K562 (cell line): ENCODE results near the gene ACSS1. TPM values are rescaled to one million over a fixed set of nuclear protein-coding genes. Genes with fewer than 3 reads are reported as not detected.

ENCODE experiments used
- ATAC-seq: fragments of 200-7000 bp; cut with Tn5 transposase; 3 replicates; pipeline ENCODE4 v1.9.1; 2020; ENCODE audit warnings: moderate library complexity
- BruUV-seq: library from RNA; stranded (reverse); fragments of 400-500 nt; replicated peaks from 2 replicates; lab custom pipeline; 2021; lab: Mats Ljungman, UMichigan
- CTCF ChIA-PET: fragments of 300-600 bp; formaldehyde crosslinking; extraction: SDS; loops from one replicate; lab custom pipeline; 2021; ENCODE audit warnings: low intra/inter-chr PET ratio; lab: Yijun Ruan, JAX
- POLR2A ChIA-PET: fragments of 300-600, 350-650 bp; sonication (Branson Sonifier 250); formaldehyde crosslinking; extraction: SDS; loops from one replicate; lab custom pipeline; 2021; ENCODE audit warnings: antibody characterized with exemption, inconsistent platforms; lab: Yijun Ruan, JAX
- DNase-seq, 4 experiments: peaks; one replicate each; pipeline versions ENCODE4 v3.0.0 to v3.0.0-alpha.2; 2011 to 2018; ENCODE audit warnings: low spot score in 3 of 4, mixed read lengths in 3 of 4; ENCODE audit errors: extremely low read depth in 1 of 4
- FAIRE-seq: peaks from 2 replicates; lab custom pipeline; 2011; peaks lifted over from hg19 to GRCh38; lab: Jason Lieb, UNC
- H2AFZ ChIP-seq: 2 replicates; pipeline ENCODE4 v1.6.0; 2011; ENCODE audit warnings: low read depth, low read length, control low read depth, inconsistent platforms
- H3K27ac ChIP-seq: fragments of 200-600 bp; 3 replicates; pipeline ENCODE4 v1.8.0; 2011; ENCODE audit warnings: low read depth, mild to moderate bottlenecking, control low read depth, inconsistent platforms, low read length, moderate library complexity, mixed read lengths; ENCODE audit errors: extremely low read depth
- H3K27me3 ChIP-seq, 2 experiments: fragments of 300-600 bp in 1 of 2; 2 replicates in 1 of 2; 3 replicates in 1 of 2; pipeline versions ENCODE4 v1.6.0 to v1.8.0; 2011; ENCODE audit warnings: inconsistent platforms in 2 of 2, low read length in 2 of 2, mild to moderate bottlenecking in 1 of 2, mixed read lengths in 1 of 2, moderate library complexity in 1 of 2; ENCODE audit not compliant: control insufficient read depth in 2 of 2, insufficient read depth in 2 of 2
- H3K36me3 ChIP-seq: fragments of 300-600 bp; 3 replicates; pipeline ENCODE4 v1.8.0; 2011; ENCODE audit warnings: mild to moderate bottlenecking, low read length, inconsistent platforms; ENCODE audit not compliant: control insufficient read depth, insufficient read depth
- H3K4me1 ChIP-seq, 2 experiments: fragments of 200-600 bp in 1 of 2; replicated peaks in 1 of 2; 2 replicates in 1 of 2; 3 replicates in 1 of 2; pipeline versions ENCODE4 v1.5.1 to v1.8.0; 2011; ENCODE audit warnings: inconsistent platforms in 2 of 2, low read length in 2 of 2, mild to moderate bottlenecking in 1 of 2, mixed read lengths in 1 of 2, moderate library complexity in 1 of 2; ENCODE audit not compliant: control insufficient read depth in 2 of 2, insufficient read depth in 2 of 2
- H3K4me2 ChIP-seq: 2 replicates; pipeline ENCODE4 v1.6.1; 2011; ENCODE audit warnings: low read length, control low read depth, inconsistent platforms, mixed read lengths; ENCODE audit not compliant: insufficient read depth
- H3K4me3 ChIP-seq: fragments of 200-600 bp; sonication (generic), shearing (Covaris generic); 2 replicates; pipeline ENCODE4 v1.5.1; 2016; ENCODE audit warnings: control low read depth, inconsistent platforms
- H3K79me2 ChIP-seq: fragments of 200-600 bp; 3 replicates; pipeline ENCODE4 v1.8.0; 2011; ENCODE audit warnings: low read length, inconsistent platforms; ENCODE audit not compliant: control insufficient read depth, insufficient read depth
- H3K9ac ChIP-seq, 2 experiments: 2 replicates each; pipeline versions ENCODE4 v1.6.0 to v1.6.1; 2011; ENCODE audit warnings: low read depth in 2 of 2, low read length in 2 of 2, control low read depth in 1 of 2, inconsistent platforms in 1 of 2, mild to moderate bottlenecking in 1 of 2, mixed read lengths in 1 of 2; ENCODE audit not compliant: insufficient read depth in 1 of 2
- H3K9me1 ChIP-seq: one replicate; pipeline ENCODE4 v1.6.0; 2011; ENCODE audit warnings: inconsistent platforms, mild to moderate bottlenecking, low read length, moderate library complexity; ENCODE audit not compliant: control insufficient read depth, insufficient read depth
- H3K9me3 ChIP-seq: replicated peaks from 2 replicates; pipeline ENCODE4 v1.5.1; 2011; ENCODE audit warnings: low read depth, low read length, inconsistent platforms; ENCODE audit not compliant: control insufficient read depth, insufficient read depth
- H4K20me1 ChIP-seq: replicated peaks from 2 replicates; pipeline ENCODE4 v1.6.1; 2011; ENCODE audit warnings: low read length, inconsistent platforms, mixed read lengths; ENCODE audit not compliant: control insufficient read depth, insufficient read depth
- CBX3 ChIP-seq, 2 experiments: IDR thresholded peaks; 1 replicate in 1 of 2; 2 replicates in 1 of 2; pipeline ENCODE4 v1.6.1; 2012; ENCODE audit warnings: inconsistent platforms in 2 of 2, low read length in 2 of 2, borderline replicate concordance in 1 of 2, control low read depth in 1 of 2
- CTCF ChIP-seq, 3 experiments: IDR thresholded peaks in 2 of 3; conservative IDR thresholded peaks in 1 of 3; 2 replicates each; pipeline ENCODE4 v1.5.1; 2011 to 2012; ENCODE audit warnings: low read length in 3 of 3, mild to moderate bottlenecking in 3 of 3, control low read depth in 2 of 3, improper control_type of control experiment in 1 of 3, inconsistent platforms in 1 of 3, low read depth in 1 of 3, mixed read lengths in 1 of 3, moderate library complexity in 1 of 3; ENCODE audit not compliant: insufficient read depth in 2 of 3
- DDX20 ChIP-seq: fragments of 450-650 bp; IDR thresholded peaks from 2 replicates; pipeline ENCODE4 v1.6.1; 2016; ENCODE audit warnings: missing genetic modification characterization, low read depth, mild to moderate bottlenecking, missing compliant biosample characterization, moderate library complexity
- ELF2 ChIP-seq: fragments of 250-450 bp; sonication (Bioruptor Pico); IDR thresholded peaks from 2 replicates; pipeline ENCODE4 v1.5.0; 2021; ENCODE audit warnings: mild to moderate bottlenecking
- EP300 ChIP-seq: IDR thresholded peaks from 2 replicates; pipeline ENCODE4 v1.6.1; 2012; ENCODE audit warnings: low read length, improper control_type of control experiment
- JUN ChIP-seq, 2 experiments: sonication (generic) in 1 of 2; formaldehyde crosslinking in 1 of 2; IDR thresholded peaks; 2 replicates each; pipeline versions ENCODE4 v1.6.1 to v1.8.0; 2012 to 2022; ENCODE audit warnings: borderline replicate concordance in 2 of 2, mild to moderate bottlenecking in 2 of 2, improper control_type of control experiment in 1 of 2, low read depth in 1 of 2, low read length in 1 of 2, missing genetic modification reagents in 1 of 2
- KLF10 ChIP-seq: fragments of 250-450 bp; sonication (Bioruptor Pico); IDR thresholded peaks from 2 replicates; pipeline ENCODE4 v1.6.1; 2021; ENCODE audit warnings: matching md5 sums
- NCOA4 ChIP-seq: fragments of 450-650 bp; IDR thresholded peaks from 2 replicates; pipeline ENCODE4 v1.6.1; 2018; ENCODE audit warnings: mild to moderate bottlenecking; ENCODE audit not compliant: partially characterized antibody
- PREB ChIP-seq: sonication (generic); formaldehyde crosslinking; IDR thresholded peaks from 2 replicates; pipeline ENCODE4 v1.8.1; 2023; ENCODE audit warnings: mild to moderate bottlenecking, missing genetic modification reagents
- SMARCA5 ChIP-seq: fragments of 450-650 bp; IDR thresholded peaks from 2 replicates; pipeline ENCODE4 v1.6.1; 2016
- TEAD4 ChIP-seq, 2 experiments: sonication (generic) in 1 of 2; formaldehyde crosslinking in 1 of 2; IDR thresholded peaks; 2 replicates each; pipeline versions ENCODE4 v1.6.1 to v1.8.0; 2012 to 2022; ENCODE audit warnings: borderline replicate concordance in 1 of 2, inconsistent platforms in 1 of 2, low read length in 1 of 2, mild to moderate bottlenecking in 1 of 2, missing genetic modification reagents in 1 of 2
- ZNF282 ChIP-seq: sonication (generic); formaldehyde crosslinking; IDR thresholded peaks from 2 replicates; pipeline ENCODE4 v1.8.1; 2023; ENCODE audit warnings: missing genetic modification reagents
- WGBS: fragments of 100-300 bp; shearing (Covaris generic); methylation state at CpG from one replicate; pipeline ENCODE4 v1.1.6; 2016; ENCODE audit warnings: low coverage, mixed read lengths; ENCODE audit not compliant: insufficient coverage; ENCODE audit errors: missing lambda C conversion rate; 5-methylcytosine and 5-hydroxymethylcytosine counted together
- in situ Hi-C: fragments of 300-500 bp; cut with MboI; formaldehyde crosslinking; loops from 4 replicates; pipeline ENCODE4 v1.15.0; 2018; ENCODE audit warnings: inconsistent platforms, mixed read lengths
- intact Hi-C: fragments of 100-400 bp; cut with micrococcal nuclease; formaldehyde crosslinking; loops from 2 replicates; pipeline ENCODE4 v1.14.2; 2022
- polyA plus RNA-seq, 8 experiments: library from polyadenylated mRNA; depleted of rRNA in 4 of 8; stranded (reverse) in 5 of 8; unstranded in 3 of 8; fragments of >200 nt; fragmentation: Nextera tagmentation in 2 of 8; fragmentation: Illumina TruSeq in 1 of 8; extraction: Ambion mirVana in 2 of 8; extraction: Trizol in 1 of 8; gene quantifications; 2 replicates each; pipeline versions ENCODE4 v1.2.1 to v1.2.3, GENCODE V29; 2011 to 2014; ENCODE audit warnings: inconsistent platforms in 1 of 8, missing spikeins in 1 of 8
- total RNA-seq, 7 experiments: library from RNA; depleted of rRNA in 6 of 7; stranded (reverse); fragments of >200 nt in 6 of 7; fragmentation: Illumina TruSeq in 2 of 7; extraction: Trizol in 2 of 7; gene quantifications; 2 replicates each; pipeline versions ENCODE4 v1.2.1 to v1.2.3, GENCODE V29; 2011 to 2021; ENCODE audit warnings: low replicate concordance in 1 of 7
- TF ChIP-seq, protein P1 (sequence below), 2 experiments: fragments of 200-800 bp in 1 of 2; sonication (Bioruptor generic) in 1 of 2; sonication (generic) in 1 of 2; formaldehyde crosslinking in 1 of 2; IDR thresholded peaks in 1 of 2; conservative IDR thresholded peaks in 1 of 2; 2 replicates each; pipeline versions ENCODE4 v1.5.0 to v1.6.1; 2016 to 2020; ENCODE audit warnings: missing compliant biosample characterization in 1 of 2, missing genetic modification characterization in 1 of 2, missing genetic modification reagents in 1 of 2
- TF ChIP-seq, protein P2 (sequence below): sonication (generic); formaldehyde crosslinking; IDR thresholded peaks from 2 replicates; pipeline ENCODE4 v1.8.0; 2022; ENCODE audit warnings: mild to moderate bottlenecking, missing genetic modification reagents

ACSS1 gene
- total and polyA plus RNA-seq, 9 of the 15 experiments (the other 6 are each of a cell fraction or from before 2014, with no cell fraction given): 0.07 to 2.1 (median 0.27) TPM; not detected in 3

DNA sequence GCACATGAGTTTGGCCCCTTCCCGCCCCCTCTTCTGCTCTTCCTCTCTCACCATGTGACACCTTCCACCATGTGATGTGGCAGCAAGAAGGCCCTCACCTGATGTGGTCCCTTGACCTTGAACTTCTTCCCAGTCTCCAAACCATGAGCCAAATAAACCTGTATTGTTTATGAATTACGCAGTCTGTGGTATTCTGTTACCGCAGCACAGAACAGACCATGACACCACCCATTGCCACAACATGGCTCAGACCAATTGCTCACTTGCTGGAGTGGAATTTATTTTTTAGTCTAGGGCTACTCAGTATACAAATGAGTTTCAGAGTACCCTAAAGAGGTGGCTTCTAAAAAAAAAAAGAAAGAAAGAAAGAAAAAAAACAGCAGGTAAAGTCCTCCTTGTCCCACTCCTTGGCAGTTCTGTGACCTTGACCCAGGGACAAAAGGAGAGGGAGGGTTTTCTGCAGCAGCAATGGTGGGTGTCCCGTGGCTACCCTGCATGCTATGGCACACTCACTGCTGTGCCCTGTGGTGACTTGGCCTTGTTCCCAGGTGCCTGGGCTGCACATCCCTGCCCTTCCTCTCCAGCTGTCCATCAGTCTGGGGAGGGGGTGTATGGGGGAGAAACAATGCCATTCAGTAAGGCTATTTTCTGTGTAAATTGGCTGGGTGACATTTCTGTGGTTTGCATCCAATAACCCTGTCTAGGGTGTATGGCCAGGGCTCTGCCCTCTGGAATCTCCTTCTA lies 29.4 kb upstream of the ACSS1 start:
- Histone ChIP-seq H2AFZ (no peak overlapping the region), H3K27ac (no peak overlapping the region), H3K9me3 (no peaks in the 10 kb centered on the region), H3K4me3 (no peak overlapping the region), H3K36me3 (no peaks in the 10 kb centered on the region), H3K79me2 (no peaks in the 10 kb centered on the region), H3K27me3 (peaks cover 2 to 34% of the 10 kb centered on the region in 2 experiments; a peak in 3 of 5 replicates), H3K9me1 (no peaks in the 10 kb centered on the region), H3K9ac (no peak overlapping the region), H4K20me1 (no peaks in the 10 kb centered on the region; the same call in 1 of the 2 replicates), H3K4me2 (no peak overlapping the region), H3K4me1 (no peaks in the 10 kb centered on the region)
- ATAC-seq (no peak), FAIRE-seq (no peak), DNase-seq (no peak)
- CTCF ChIA-PET: no interaction called here
- in situ Hi-C loops (no loop called here), intact Hi-C loops (no loop called here)
- WGBS: 0% methylated on average over 4 of the region's 4 CpGs
- POLR2A ChIA-PET: no interaction called here
- BruUV-seq: no TSS peak
- TF ChIP-seq ELF2 (CRISPR knock-in tag): no peak
- TF ChIP-seq PREB (CRISPR knock-in tag): no peak
- TF ChIP-seq KLF10 (CRISPR knock-in tag): no peak
- no peak for TF ChIP-seq TEAD4 (IDR thresholded peaks at IDR 0.05; ENCODE audit: low read length)
- TF ChIP-seq TEAD4 (CRISPR knock-in tag; IDR thresholded peaks at IDR 0.05; ENCODE audit: borderline replicate concordance): no peak
- TF ChIP-seq, protein P1, sequence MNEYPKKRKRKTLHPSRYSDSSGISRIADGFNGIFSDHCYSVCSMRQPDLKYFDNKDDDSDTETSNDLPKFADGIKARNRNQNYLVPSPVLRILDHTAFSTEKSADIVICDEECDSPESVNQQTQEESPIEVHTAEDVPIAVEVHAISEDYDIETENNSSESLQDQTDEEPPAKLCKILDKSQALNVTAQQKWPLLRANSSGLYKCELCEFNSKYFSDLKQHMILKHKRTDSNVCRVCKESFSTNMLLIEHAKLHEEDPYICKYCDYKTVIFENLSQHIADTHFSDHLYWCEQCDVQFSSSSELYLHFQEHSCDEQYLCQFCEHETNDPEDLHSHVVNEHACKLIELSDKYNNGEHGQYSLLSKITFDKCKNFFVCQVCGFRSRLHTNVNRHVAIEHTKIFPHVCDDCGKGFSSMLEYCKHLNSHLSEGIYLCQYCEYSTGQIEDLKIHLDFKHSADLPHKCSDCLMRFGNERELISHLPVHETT (CRISPR knock-in tag; conservative IDR thresholded peaks at IDR 0.05 in 1 of 2, IDR thresholded peaks at IDR 0.05 in 1 of 2): no peak
- no peak for TF ChIP-seq EP300
- no peak for TF ChIP-seq ZNF282 (CRISPR knock-in tag)
- TF ChIP-seq CTCF (IDR thresholded peaks at IDR 0.05 in 2 of 3, conservative IDR thresholded peaks at IDR 0.05 in 1 of 3; ENCODE audit: insufficient read depth in 2 of 3, low read depth in 1 of 3, low read length in 3 of 3): no peak
- TF ChIP-seq NCOA4: no peak
- TF ChIP-seq CBX3 (IDR thresholded peaks at IDR 0.05; ENCODE audit: borderline replicate concordance in 1 of 2, low read length in 2 of 2): no peak
- TF ChIP-seq SMARCA5: no peak
- TF ChIP-seq JUN (IDR thresholded peaks at IDR 0.05; ENCODE audit: borderline replicate concordance, low read depth, low read length): no peak
- TF ChIP-seq JUN (CRISPR knock-in tag; IDR thresholded peaks at IDR 0.05; ENCODE audit: borderline replicate concordance): no peak
- TF ChIP-seq DDX20: no peak
- TF ChIP-seq, protein P2, sequence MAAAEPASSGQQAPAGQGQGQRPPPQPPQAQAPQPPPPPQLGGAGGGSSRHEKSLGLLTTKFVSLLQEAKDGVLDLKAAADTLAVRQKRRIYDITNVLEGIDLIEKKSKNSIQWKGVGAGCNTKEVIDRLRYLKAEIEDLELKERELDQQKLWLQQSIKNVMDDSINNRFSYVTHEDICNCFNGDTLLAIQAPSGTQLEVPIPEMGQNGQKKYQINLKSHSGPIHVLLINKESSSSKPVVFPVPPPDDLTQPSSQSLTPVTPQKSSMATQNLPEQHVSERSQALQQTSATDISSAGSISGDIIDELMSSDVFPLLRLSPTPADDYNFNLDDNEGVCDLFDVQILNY: no peak
